ENCODE measurements around the gene AMPD3.

The AMPD3 gene

GRCh38 chr11:10454878-10455631 is at the start of gene AMPD3:
Gene AMPD3, plus strand, starts transcription at chr11:10455264. Its CDS starts 6,256 bp downstream, at chr11:10461520.
- DNase-seq (ENCODE audit: insufficient read length, low spot score) (peak; percentile 34), FAIRE-seq (peak; percentile 42)

DNA sequence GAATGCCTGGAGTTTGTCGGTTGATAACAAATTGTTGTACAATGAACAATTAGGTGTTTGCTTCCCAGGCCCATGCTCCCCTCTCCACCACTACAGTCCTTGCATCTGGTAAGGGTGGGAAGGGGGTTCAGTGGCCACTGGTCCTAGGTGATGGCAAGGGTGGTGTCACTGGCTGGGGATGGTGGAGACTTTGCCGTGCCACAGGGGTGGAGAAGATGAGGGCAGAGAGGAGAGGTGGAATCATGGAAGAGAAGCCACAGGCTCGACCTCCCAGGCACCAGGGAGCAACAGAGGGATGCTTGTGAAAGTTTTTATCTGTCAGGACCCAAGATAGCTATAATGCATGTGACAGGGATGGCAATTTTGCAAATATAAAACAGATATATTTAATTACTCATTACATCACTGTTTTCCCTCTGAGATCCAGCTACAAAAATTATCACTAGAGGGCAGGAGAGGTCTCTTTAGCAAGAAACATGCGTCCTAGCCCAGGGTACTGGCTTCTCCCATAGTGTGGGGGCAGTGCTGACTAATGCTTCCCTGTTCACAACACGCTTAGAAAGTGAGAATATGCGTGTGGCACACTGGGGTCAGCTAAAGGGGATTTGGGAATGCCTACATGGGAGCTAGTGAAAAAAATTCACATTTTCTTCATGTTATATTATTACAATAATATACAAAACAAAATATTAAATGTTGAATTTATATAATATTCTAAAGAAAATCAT is 49.0 kb upstream of the AMPD3 start:
- DNase-seq (ENCODE audit: insufficient read length, low spot score) (peak; percentile 31), FAIRE-seq (peak; percentile 91)

DNA sequence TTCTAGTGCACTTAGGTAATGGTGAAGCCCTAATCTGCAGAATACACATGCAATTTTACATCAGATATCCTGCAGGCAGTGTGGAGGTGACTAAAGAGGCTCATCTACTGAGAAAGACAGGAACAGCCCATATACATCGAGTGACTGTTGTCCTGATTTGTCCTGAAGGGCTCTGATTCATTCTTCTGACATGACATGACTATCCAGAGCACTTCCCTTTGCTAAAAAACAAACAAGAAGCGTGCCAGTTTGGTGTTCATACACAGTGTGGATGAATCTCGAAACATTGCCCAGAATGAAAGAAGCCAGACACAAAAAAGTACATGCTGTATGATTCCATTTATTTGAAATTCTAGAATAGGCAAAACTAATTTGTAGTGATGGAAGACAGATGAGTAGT is 48.0 kb upstream of the AMPD3 start:
- DNase-seq (ENCODE audit: insufficient read length, low spot score) (no peak), FAIRE-seq (no peak)

- DNase-seq (ENCODE audit: insufficient read length, low spot score) (no peak), FAIRE-seq (no peak)
Observed at GRCh38 chr11:10407749-10408685, 47.0 kb upstream of the AMPD3 start.

DNA sequence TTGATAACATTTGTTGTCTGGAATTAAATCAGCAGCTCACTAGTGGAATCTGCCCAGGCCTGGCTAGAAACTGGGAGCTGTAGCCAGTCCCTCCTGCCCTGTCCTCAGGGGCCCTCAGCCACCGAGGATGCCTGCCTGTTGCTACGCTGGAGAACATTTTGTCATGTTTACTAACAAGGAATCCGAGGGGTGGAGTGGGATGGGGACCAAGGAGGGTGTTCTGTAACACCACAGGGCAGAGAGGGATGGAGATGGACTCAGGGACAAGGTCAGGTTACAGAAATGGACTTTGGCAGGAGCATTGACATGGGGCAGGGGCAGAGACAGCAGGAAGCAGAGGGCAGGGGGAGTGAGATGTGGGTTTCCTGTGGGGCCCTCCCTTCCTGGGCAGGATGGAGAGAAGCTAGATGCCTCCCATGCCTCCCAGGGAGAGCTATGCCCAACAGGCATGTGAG is 45.8 kb upstream of the AMPD3 start:
- DNase-seq (ENCODE audit: insufficient read length, low spot score) (no peak), FAIRE-seq (no peak)

- FAIRE-seq (no peak), DNase-seq (ENCODE audit: insufficient read length, low spot score) (no peak)
Observed at GRCh38 chr11:10410106-10410843, 44.8 kb upstream of the AMPD3 start.

GRCh38 chr11:10410844-10411200 is 44.2 kb upstream of the AMPD3 start:
- DNase-seq (ENCODE audit: insufficient read length, low spot score) = no peak
- FAIRE-seq = no peak

DNA sequence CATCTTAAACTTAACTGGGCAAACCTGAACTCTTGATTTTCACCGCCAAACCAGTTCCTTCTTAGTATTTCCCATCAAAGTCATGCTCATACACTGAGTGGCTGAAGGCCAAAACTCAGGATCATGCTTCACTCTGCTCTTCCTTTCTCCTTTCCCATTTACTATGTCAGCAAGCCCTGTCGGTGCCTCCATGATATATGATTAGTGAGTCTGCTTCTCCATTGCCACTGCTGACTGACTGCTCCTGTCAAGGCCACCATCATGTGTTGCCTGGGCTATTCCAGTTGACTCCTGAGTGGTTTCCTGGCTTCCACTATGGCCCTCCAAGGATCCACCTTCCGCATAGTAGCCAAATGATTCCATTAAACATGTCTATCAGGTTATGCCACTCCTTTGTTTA is 42.8 kb upstream of the AMPD3 start:
- no peak for FAIRE-seq

GRCh38 chr11:10413268-10413667 is 41.8 kb upstream of the AMPD3 start:
- peak; percentile 84 for FAIRE-seq

More for the DNA sequence above, 42.8 kb upstream of the AMPD3 start:
- DNase-seq (ENCODE audit: insufficient read length, low spot score) = no peak

GRCh38 chr11:10414181-10414580 is 40.9 kb upstream of the AMPD3 start:
- peak; percentile 45 for FAIRE-seq

More at GRCh38 chr11:10413268-10413667, 41.8 kb upstream of the AMPD3 start:
- no peak for DNase-seq (ENCODE audit: insufficient read length, low spot score)

GRCh38 chr11:10414659-10415058 is 40.4 kb upstream of the AMPD3 start:
- no peak for FAIRE-seq

More at GRCh38 chr11:10414181-10414580, 40.9 kb upstream of the AMPD3 start:
- no peak for DNase-seq (ENCODE audit: insufficient read length, low spot score)

GRCh38 chr11:10415817-10416392 is 39.2 kb upstream of the AMPD3 start:
- FAIRE-seq (no peak), DNase-seq (ENCODE audit: insufficient read length, low spot score) (no peak)

More at GRCh38 chr11:10414659-10415058, 40.4 kb upstream of the AMPD3 start:
- DNase-seq (ENCODE audit: insufficient read length, low spot score) = no peak

DNA sequence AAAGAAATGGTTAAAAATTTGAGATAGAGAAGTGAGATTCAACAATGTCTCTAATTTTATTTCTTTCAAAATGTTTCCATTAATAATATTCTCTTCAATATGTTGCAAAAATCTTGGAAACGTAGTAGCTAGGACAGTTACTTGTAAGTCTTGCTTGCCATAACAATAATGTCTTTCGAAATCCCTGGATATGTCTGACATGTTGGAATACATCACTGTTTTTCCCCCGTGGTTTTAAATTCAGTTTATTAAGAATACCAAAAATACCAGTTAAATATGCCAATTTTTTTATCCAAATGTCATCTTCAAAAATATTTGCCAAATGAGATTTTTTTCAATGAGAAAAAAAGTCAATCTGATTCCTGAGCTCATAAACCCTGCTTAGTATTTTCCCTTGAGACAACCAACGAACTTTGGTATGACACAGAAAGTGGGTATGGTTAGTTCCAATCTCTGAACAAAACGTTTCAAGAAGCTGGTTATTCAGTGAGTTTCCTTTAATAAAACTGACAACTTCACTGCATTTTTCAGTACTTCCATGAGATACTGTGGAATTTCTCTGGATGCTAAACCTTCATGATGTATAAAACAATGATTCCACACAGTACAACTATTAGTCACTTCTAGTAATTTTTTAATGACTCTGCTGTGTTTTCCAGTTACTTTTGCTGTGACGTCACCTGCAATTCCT is 36.7 kb upstream of the AMPD3 start:
- no peak for DNase-seq (ENCODE audit: insufficient read length, low spot score)
- FAIRE-seq = no peak

DNA sequence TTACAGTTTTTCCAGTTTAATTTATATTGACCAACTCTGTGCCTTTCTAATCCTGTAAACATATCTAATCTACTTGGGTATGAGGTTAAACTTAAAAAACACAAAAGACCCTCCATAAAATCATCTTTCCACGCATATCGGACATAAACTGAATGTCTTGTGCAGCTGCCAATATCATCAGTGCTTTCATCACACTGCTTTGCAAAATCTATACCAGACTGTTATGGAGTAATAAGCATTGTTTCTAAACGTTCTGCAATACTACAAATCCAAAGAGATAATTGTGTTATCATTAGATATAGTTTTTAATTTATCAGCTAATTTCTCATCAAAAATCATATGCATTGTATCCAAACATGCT is 36.1 kb upstream of the AMPD3 start:
- DNase-seq (ENCODE audit: insufficient read length, low spot score) (no peak), FAIRE-seq (no peak)

DNA sequence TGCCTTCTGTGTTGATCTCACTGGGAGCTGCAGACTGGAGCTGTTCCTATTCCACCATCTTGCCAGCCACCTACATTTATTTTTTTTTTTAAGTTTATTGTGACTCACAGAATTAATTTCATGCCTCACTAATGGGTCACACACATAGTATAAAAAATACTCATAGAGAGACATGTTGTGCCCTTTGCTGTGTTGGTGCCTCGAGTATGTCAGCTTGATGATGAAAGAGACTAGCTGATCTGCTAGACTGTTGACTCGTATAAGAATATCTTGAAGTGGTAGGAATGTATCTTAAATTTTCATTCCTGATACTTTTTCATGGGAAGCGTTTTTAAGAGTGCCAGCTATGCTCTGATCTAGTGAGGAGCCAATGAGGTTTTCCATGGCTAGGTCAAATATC is 28.6 kb upstream of the AMPD3 start:
- no peak for FAIRE-seq
- DNase-seq (ENCODE audit: insufficient read length, low spot score) = no peak

GRCh38 chr11:10428453-10428852 is 26.6 kb upstream of the AMPD3 start:
- no peak for FAIRE-seq
- no peak for DNase-seq (ENCODE audit: insufficient read length, low spot score)

DNA sequence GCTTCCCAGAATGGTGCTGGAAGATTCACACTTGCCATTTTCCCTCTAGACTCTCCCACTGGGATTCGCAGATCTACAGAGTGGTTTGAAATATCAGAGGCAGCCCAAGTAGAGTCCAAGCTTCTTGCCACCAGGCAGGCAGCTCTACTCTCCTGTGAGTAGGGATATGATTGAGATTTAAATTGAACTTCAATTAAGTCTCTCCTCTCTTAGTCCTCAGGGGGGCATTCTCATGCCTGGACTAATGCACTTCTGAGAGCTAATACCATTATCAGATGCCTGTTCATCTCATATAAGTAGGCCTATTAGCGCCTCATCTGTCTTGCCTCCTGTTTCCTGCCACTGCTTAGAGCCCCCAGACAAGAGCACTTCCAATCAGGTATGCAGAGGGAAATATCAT is 25.5 kb upstream of the AMPD3 start:
- no peak for FAIRE-seq
- no peak for DNase-seq (ENCODE audit: insufficient read length, low spot score)

GRCh38 chr11:10432493-10432892 is 22.6 kb upstream of the AMPD3 start:
- DNase-seq (ENCODE audit: insufficient read length, low spot score) = no peak
- FAIRE-seq = peak; percentile 11

DNA sequence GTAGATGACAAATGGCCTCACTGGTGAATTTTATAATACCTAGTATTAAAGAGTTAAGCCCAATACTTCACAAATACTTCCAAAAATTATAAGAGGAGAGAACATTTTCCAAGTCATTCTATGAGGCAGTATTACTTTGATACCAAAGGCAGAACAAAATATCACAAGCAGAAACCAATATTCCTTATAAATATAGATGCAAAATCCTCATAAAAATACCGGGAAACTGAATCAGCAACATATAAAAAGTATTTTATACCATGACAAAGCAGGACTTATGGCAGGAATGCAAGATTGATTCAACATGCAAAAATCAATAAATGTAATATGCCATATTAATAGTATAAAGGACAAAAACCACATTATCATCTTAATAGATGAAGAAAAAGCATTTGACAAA is 22.1 kb upstream of the AMPD3 start:
- FAIRE-seq (no peak), DNase-seq (ENCODE audit: insufficient read length, low spot score) (no peak)
